Stimulated activated memory B cell treated with anti-CD40 and anti-IgM and Interleukin-4, amounts not matched to agents 10 μg/mL and 1 μg/mL and 100 μg/mL, for 72 hours (primary cell): ENCODE measurements around the gene SULT1C2.
"Not testable (repeated sequence)": the region's sequence is repeated elsewhere in the genome, so short reads cannot be mapped to it uniquely, and the experiment has no call there.

Source experiments
- ATAC-seq: fragments of 150-1000 bp; cut with Tn5 transposase; 2 replicates; pipeline ENCODE4 v1.10.0; 2021
- H3K27ac Mint-ChIP-seq: one replicate; pipeline ENCODE4 v1.8.0; 2022; ENCODE audit warnings: mild to moderate bottlenecking, mixed read lengths
- H3K27me3 Mint-ChIP-seq: one replicate; pipeline ENCODE4 v1.8.0; 2022; ENCODE audit warnings: mixed read lengths
- H3K36me3 Mint-ChIP-seq: one replicate; pipeline ENCODE4 v1.8.0; 2022; ENCODE audit warnings: mixed read lengths
- H3K4me1 Mint-ChIP-seq: one replicate; pipeline ENCODE4 v1.8.0; 2022; ENCODE audit warnings: mixed read lengths
- H3K4me3 Mint-ChIP-seq: one replicate; pipeline ENCODE4 v1.8.0; 2022; ENCODE audit warnings: mild to moderate bottlenecking, moderate library complexity, mixed read lengths
- H3K9me3 Mint-ChIP-seq: one replicate; pipeline ENCODE4 v1.8.0; 2022; ENCODE audit warnings: mixed read lengths

SULT1C2 gene

GRCh38 chr2:108359336-108359735 lies 70.6 kb downstream of the SULT1C2 start:
- H3K4me3 Mint-ChIP-seq, ATAC-seq, H3K9me3 Mint-ChIP-seq, H3K27ac Mint-ChIP-seq, H3K36me3 Mint-ChIP-seq: not testable (repeated sequence)
- H3K27me3 Mint-ChIP-seq, result peaks cover 49% of the 10 kb centered on the region
- H3K4me1 Mint-ChIP-seq, result peaks cover 13% of the 10 kb centered on the region
